Suppressor macrophage treated with lipopolysaccharide for 4 hours (primary cell): ENCODE results near the gene CCDC80.
"Not testable (repeated sequence)": the region's sequence is repeated elsewhere in the genome, so short reads cannot be mapped to it uniquely, and the experiment has no call there.

Experiments used
- DNase-seq: peaks from one replicate; pipeline ENCODE4 v3.0.0-alpha.2; 2020

The CCDC80 gene, protein sequence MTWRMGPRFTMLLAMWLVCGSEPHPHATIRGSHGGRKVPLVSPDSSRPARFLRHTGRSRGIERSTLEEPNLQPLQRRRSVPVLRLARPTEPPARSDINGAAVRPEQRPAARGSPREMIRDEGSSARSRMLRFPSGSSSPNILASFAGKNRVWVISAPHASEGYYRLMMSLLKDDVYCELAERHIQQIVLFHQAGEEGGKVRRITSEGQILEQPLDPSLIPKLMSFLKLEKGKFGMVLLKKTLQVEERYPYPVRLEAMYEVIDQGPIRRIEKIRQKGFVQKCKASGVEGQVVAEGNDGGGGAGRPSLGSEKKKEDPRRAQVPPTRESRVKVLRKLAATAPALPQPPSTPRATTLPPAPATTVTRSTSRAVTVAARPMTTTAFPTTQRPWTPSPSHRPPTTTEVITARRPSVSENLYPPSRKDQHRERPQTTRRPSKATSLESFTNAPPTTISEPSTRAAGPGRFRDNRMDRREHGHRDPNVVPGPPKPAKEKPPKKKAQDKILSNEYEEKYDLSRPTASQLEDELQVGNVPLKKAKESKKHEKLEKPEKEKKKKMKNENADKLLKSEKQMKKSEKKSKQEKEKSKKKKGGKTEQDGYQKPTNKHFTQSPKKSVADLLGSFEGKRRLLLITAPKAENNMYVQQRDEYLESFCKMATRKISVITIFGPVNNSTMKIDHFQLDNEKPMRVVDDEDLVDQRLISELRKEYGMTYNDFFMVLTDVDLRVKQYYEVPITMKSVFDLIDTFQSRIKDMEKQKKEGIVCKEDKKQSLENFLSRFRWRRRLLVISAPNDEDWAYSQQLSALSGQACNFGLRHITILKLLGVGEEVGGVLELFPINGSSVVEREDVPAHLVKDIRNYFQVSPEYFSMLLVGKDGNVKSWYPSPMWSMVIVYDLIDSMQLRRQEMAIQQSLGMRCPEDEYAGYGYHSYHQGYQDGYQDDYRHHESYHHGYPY

DNA sequence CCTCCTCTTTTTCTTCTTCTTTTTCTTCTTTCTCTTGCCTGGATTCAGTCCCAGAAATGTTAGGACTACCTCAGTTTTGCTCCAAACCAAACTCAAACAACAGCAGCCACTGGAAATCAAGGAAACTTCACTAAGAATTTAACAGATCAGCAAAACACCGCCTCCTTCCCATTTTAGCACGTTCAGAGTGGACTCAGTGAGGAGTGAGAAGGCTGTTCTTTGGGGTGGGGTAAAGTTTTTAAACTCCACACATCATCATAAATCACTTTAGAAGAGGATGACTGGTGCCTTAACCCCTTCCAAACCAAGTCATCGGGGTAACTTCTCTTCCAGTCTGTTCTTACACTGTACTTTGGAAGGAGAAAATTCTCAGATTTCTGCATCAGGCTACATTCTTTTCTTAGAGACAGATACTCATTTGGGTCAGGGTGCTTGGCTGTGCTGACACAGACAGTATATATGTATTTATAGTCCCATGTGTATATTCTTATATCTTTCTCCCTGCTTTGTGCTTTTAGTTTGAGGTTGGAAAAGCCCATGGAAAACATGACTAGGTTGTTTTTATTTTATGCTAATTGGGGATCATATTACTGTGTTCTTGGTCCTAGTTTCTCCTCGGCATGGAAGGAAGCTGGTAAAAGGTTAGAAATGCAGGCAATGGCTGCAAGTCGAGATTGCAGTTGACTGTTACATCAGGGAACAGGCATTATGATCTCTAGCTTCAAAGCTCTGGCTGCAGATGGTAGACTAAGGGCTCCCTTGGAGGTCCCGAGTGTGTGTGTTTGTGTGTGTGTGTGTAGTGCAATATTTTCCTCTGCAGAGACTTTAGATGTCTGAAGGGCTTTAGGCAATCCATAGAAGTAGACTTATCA is at the start of gene CCDC80:
Gene CCDC80 (minus strand): TSS at position 214 of the 872 bp plus-strand sequence. CDS start 1,238 bp downstream, outside the sequence.
- peak; percentile 19 for DNase-seq

DNA sequence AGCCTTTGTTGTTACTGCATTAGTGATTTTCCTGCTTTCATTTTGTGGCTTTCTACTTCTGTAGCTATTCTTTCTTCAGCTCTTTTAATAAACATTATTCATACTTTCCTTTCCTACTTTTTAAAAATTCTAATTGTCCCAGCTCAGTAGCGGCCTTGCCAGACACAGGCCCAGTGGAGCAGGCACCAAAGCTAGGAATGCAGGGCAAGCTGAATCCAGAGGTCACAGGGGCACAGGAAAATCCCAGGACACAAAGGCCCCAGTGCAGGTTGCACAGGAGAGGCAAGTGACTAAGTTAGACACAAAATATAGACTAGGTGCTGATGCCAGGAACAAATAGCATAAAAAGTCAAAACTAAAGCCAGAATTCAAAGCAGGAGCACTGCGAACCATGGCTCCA is 49.0 kb upstream of the CCDC80 start:
- no peak for DNase-seq

DNA sequence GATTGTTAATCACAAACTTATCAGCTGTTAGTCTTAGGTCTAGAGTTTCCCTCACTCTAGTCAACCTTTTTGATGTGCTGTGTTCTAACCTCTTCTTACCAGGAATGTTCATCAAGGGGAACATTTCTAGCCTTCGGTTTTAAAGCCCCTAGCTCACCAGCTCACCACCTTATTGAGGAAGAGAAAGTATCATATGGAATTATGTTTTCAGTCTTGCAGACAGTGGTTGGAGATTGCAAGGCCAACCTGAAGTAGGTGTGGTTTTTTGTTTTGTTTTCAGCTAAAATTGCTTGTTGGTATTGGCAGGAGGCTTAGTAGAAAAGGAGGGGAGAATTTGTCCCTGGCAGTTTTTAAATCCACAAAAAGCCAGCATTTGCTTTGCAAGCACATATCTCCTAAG is 48.4 kb upstream of the CCDC80 start:
- DNase-seq = no peak

DNA sequence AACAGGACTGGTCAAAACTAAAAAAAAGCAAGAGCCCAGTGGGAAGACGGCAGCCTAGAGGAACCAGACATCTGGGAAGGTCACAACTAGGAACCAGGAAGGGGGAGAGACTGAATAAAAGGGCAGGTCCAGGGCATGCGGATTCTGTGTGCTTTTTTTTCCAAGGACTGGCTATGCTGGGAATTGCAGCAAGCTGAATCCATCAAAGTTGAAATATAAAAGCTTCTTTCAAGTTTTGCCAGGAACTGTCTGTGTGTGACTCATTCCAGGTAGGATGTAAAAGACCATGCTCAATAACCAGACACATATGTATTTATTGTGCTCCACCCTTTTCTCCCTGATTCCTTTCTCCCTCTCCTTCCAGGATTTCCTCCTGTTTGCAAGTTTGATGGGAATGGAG is 47.9 kb upstream of the CCDC80 start:
- no peak for DNase-seq

DNA sequence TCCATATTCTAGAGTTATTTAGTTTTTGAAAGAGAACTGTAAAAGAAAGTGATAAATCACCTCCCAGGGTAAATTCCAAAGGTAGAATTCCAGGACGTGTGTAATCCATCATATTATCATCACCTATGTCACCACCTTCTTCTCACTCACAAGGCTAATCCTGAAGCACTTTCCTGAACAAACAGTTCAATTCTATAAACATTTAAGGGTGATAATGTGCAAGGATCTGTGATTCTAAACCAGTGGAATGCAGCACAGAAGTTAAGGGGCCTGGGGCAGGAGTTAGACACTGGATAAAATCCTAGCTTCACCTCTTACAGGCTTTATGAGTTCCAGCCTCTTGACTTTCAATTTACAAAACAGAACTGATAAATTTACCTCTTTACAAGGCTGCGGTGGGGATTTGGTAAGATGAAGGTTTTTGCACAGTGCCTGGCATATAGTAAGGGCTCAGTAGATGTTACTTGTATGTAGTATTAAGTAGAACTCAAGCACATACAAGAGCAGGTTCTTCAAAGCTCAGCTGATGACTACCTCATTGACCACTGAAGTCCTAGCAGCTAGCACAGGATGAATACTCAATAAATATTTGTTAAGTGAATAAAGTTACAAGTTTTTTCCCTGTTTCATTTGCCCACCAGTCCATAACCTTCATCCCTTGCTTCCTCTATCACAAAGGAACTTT is 47.3 kb upstream of the CCDC80 start:
- no peak for DNase-seq

DNA sequence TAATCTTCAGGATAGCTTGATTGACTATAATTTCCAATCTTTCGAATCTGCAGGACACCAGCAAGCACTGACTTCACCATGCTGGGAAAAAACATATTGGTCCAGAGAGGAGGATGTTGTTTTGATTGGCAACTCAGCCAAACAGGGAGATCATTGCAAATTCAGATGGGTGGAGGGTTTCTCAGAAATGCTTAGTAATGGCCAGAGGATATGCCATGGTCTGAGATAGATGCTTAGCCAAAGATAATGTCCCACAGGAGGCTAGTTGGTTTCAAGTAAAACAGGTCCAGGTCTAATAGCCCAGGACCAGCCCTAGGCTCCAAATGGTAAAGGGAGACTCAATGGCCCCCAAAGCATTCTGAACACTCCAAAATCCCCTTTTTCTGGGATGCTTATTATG is 46.7 kb upstream of the CCDC80 start:
- DNase-seq = no peak

DNA sequence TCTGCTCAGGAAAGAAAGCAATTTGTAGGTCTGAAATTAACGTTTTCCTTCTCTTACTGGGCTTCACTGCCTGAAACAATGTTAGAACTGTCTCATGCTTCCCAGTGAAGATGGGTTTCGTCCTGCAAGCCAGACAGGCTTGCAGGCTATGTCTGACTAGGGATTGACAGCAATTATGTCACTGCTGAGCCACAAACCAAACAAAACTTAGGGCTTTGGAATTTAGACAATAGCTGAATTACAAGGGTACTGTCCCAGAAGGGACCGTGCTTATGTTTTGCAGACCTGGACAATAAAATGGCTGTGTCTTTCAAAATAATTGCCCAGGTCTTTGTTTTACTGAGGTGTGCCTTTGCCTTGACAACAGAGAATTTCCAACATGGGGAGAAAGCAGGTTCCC is 46.3 kb upstream of the CCDC80 start:
- no peak for DNase-seq

DNA sequence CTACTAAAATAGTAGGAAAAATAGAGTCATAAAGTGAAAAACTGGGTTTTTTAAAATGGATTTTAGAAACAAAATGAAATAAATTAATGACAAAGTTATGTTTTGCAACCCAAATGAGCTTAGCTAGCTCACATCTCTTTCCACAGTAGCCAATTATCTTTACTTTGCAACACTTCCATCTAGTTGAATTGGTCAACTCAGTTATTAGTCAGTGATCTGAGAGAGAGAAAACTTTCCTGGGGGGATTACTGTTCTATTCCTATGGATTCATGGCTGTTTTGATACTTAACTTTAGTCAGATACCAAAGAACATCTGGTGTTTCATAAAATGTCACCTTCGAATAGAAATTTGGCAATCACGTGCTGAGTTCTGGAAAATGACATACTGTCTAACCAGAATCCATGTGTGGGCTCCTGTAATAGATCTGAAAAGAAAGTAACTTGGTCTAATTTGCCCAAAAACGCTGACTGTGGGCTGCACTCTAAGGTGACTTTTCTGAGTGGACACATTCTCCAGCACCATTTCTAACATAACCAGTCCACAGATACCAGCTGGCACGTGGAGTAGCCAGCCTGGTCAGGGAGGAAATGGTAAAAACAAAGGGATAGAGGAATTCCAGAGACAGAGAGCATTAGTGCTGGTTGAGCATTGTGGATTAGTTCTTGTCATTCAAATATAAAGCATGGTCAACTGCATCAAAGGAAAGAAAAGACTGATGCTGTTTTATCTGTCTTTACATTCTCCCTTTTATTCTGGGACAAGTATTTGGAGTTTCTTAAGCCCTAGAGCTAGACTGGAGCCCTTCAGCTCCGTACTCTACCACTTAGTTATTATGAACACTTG is 45.2 kb upstream of the CCDC80 start:
- no peak for DNase-seq

DNA sequence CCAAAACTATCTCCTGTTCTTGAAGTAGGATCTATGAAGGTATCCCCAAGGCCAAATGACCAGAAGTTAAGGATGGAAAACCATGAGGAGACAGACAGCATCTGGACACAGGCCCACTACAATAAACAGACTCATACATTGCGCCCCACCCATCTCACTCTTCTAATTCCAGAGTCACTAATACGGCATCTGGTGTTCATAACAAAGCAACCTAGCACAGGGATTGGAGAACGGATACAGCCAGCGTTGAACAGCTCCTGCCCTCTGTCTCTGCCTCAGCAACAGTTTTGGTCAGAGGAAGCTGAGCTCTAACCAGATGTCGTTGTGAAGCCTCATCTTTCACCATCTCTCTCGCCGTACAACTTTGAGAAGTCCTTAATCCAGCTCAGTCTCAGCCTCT is 44.5 kb upstream of the CCDC80 start:
- no peak for DNase-seq

DNA sequence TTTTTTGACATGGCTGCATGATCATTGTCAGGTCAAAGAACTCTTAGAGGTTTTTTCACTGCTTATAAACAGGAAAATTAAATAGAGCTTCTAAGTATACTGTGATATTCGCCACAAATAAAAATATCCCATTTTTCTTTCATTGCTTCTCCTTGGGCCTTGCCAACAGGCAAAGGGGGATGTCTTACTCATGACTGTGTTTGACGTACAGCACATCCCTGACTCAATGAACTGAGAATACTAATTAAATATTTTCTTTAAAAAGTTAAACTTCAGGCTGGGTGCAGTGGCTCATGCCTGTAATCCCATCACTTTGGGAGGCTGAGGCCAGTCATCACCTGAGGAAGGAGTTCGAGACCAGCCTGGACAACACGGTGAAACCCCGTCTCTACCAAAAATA is 41.4 kb upstream of the CCDC80 start:
- no peak for DNase-seq

DNA sequence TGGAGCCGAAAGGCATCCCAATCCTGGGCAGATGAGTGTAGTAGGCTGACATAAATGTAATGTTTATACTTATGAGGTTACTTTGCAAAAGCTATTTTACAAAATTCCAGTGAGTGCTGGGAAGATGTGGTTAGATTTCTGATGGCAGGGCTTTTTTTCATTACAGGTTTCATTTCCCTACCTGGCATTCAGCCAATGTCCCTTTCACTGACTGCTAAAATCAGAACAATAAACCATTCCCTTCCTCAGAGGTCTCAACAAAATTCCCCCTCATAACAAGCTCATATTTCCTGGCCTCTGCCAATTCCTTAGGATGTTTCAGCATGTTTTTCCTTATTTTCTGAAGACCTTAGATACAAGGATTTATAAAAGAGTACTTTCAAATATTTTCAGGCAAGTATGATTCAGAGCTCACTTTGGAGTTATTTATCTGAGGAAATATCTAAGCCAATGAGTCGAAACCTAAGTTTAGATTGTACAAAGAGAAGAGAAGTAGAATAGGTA is 40.9 kb upstream of the CCDC80 start:
- DNase-seq = peak; percentile 62

DNA sequence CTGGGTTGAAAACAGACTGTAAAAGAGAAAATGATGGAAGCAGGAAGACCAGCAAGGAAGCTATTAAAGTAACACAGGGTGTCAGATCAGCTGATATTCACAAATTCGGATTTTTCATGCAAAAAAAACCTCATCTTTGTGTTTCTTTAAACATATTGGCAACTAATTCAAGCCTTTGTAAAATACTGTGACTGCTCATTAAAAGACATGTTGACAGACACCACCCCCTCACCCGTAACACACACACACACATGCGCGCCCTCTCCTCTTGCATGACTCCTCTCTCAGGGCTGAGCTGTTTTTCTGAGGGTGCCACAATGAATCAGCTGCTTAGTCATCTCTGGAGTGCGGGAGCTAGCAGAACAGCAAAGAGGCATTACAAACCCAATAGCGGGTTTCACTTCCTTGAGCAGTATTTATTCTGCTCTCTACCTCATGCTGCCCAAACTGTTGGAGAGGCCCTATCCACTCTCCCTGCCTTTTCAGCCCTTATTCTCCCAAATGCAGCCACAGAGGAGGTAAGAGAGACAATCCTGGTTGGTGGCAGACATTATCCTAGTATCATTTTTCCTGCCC is 35.8 kb upstream of the CCDC80 start:
- peak; percentile 97 for DNase-seq

DNA sequence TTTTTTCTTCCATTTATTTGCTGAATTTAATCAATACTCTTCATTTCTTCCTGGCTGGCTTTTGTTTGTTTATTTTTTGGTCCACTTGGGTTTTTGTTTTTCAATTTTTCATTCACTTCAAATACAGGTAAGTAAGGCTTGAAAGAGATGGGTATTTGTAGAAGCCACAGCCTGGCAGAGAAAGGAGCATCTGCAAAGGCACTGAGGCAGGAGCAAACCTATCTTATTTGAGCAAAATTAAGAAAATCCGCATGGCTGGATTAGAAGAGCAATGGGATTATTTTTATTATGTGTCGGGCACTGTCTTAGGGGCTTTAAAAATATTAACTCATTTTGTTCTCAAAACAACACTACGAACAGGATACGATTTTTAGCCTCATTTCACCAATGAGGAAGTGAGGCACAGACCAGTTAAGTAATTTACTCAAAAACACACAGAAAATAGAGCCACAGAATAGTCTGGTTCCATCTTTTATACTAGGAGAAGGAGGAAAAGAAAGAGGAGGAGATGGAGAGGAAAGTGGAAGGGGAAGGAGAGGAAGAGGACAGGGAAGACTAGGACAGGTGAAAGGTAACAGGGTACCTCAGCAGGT is 35.1 kb upstream of the CCDC80 start:
- DNase-seq = peak; percentile 39

DNA sequence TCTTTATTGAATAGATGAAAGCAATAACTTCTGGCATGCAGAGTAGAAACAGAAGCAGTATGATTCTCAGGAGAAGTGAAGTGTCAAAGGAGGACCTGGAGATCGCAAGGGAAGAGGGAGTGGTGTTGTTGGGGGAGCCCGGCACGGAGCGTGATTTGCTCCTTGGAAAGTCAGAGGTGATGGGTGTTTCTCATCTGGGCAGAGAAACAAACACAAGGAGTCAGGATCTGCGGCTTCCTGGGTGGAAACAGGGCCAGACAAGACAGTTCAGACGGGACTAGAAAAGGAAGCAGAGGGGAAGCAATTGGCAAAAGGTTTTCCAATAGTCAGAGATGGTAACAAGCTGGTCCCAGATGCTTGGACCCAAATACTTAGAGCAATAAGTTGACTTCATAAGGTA is 34.4 kb upstream of the CCDC80 start:
- no peak for DNase-seq

DNA sequence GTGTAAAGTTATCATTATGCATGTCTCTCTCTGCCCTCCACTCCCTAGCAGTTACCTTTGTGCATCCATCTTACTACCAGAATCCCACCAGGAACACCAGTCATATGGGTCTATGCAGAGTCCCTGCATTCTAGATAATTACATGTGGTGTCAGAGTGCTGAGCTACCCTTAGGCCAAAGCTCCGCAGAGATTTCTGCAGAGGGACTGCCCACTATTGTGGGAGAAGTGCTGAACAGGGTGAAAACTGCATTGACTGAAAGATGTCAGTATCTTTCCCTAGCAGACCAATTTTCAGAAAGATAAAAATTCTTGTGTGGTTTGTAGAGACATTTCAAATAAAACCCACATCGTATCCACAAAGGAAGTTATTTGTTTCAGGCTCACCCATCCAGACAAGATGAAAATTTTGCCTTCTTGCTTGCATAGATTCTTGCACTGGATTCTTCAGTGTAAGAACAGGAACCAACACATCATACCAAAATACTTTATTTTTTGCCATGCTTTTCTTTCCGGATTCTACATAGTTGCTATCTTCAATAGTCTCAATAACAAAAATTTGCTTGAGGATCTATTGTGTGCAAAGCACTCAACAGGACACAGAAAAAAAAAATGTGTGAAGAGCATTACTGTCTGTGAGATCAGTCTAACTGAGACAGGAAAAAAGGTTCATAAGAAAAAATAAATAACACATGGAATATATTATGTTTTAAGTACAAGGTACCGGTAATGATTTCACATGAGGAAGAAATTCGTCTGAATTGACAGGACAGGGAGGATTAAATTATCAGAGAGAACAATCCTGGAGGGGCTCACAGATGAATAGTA is 32.0 kb upstream of the CCDC80 start:
- DNase-seq = no peak

DNA sequence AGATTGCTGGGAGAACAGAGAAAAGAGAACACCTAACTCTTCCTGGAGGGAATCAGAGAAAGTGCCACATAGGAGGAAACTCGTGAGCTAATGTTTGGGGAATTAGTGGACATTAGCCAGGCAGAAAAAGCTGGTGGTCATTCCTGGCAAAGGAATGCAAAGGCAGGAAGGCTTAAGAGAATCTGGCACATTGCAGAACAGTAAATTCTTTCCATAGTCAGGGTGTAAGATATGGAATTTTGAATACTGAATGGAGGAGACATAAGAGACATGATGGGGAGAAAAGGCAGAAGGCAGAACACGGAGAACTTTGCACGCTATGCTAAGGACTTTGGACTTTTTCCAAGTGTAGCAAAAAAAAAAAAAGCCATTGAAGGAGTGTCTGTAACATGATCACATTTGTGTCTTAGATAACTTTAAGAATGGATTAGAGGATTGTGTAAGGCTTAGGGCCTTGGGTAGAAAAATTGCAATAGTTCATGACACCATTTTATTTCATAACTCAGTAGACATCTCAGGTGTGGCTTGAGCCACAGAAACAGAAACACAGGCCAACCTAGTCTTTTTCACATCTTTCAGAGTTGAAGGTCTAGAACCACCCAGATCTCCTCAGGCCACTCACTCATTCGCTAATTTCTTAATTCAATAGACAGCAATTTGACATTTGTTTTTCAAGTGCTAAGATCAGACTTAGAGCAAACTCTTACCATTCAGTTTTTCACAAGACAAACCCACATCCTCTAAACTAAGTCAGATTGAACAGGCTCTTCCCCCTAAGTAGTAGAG is 31.2 kb upstream of the CCDC80 start:
- DNase-seq = no peak

DNA sequence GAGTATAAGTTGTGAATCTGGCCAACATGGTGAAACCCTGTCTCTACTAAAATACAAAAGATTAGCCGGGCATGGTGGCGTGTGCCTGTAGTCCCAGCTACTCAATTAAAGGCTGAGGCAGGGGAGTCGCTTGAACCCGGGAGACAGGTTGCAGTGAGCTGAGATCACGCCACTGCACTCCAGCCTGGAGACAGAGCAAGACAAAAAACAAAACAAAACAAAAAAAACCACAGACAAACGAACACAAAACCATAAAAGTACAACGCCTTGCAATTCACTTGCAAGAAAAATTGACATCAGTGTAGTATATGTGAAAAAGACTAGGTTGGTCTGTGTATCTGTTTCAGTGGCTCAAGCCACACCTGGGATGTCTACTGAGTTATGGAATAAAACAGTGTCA is 29.9 kb upstream of the CCDC80 start:
- no peak for DNase-seq

DNA sequence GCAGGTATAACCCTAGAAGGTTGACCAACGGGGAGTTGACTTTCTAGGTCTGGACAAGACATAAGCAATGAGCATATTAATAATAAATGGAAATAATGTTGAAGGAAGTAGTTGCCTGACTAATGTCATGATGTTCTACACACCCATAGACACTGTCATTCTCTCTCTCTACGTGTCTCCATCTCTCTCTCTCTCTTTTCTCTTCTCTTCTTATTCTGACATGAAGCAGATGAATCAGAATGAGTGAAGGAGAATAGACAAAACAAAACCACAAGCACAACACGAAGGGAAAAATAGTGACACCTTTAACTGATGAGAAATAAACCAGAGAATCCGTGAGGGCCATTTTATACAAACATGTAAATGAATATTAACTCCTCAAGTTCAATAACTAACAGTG is 26.7 kb upstream of the CCDC80 start:
- DNase-seq = no peak

DNA sequence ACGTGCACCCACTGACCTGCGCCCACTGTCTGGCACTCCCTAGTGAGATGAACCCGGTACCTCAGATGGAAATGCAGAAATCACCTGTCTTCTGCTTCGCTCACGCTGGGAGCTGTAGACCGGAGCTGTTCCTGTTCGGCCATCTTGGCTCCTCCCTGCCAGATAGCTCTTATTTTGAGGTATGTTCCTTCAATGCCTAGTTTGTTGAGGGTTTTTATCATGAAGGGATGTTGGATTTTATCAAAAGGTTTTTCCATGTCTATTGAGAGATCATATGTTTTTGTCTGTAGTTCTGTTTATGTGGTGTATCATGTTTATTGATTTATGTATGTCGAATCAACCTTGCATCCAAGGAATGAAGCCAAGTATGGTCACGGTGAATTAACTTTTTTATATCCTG is 24.1 kb upstream of the CCDC80 start:
- not testable (repeated sequence) for DNase-seq
